CD4-positive, CD25-positive, alpha-beta regulatory T cell (primary cell): ENCODE measurements around the gene ADAMTSL3. TPM values are rescaled to one million over a fixed set of nuclear protein-coding genes. Genes with fewer than 3 reads are reported as not detected.

Source experiments
- ATAC-seq, 2 donors: fragments of 150-1000 bp; cut with Tn5 transposase; one replicate each; pipeline ENCODE4 v1.10.0; 2021; ENCODE audit warnings: low read depth in 2 of 2, moderate number of reproducible peaks in 2 of 2, moderate library complexity in 1 of 2
- DNase-seq, 3 donors: peaks; one replicate each; pipeline versions ENCODE4 v3.0.0 to v3.0.0-alpha.2; 2012 to 2022; ENCODE audit warnings: mixed read lengths in 1 of 3
- H3K27ac ChIP-seq: one replicate; pipeline ENCODE4 v1.7.0; 2013; ENCODE audit warnings: mild to moderate bottlenecking, low read length; ENCODE audit not compliant: insufficient read depth, poor library complexity, severe bottlenecking
- H3K27me3 ChIP-seq: one replicate; pipeline ENCODE4 v1.7.0; 2013; ENCODE audit warnings: low read length; ENCODE audit not compliant: control insufficient read depth, insufficient read depth
- H3K36me3 ChIP-seq: one replicate; pipeline ENCODE4 v1.7.0; 2013; ENCODE audit warnings: mild to moderate bottlenecking, low read length, moderate library complexity; ENCODE audit not compliant: control insufficient read depth, insufficient read depth
- H3K4me1 ChIP-seq: 2 replicates; pipeline ENCODE4 v1.7.0; 2013; ENCODE audit warnings: mild to moderate bottlenecking, low read length; ENCODE audit not compliant: insufficient read depth, control insufficient read depth, poor library complexity, severe bottlenecking
- H3K4me3 ChIP-seq: one replicate; pipeline ENCODE4 v1.7.0; 2013; ENCODE audit warnings: low read depth, mild to moderate bottlenecking, low read length, moderate library complexity
- H3K9me3 ChIP-seq, 2 experiments: 1 replicate in 1 of 2; 2 replicates in 1 of 2; pipeline ENCODE4 v1.7.0; 2013; ENCODE audit warnings: low read length in 2 of 2, mild to moderate bottlenecking in 1 of 2, moderate library complexity in 1 of 2; ENCODE audit not compliant: control insufficient read depth in 2 of 2
- H3K27ac Mint-ChIP-seq, 3 donors: one replicate each; pipeline ENCODE4 v1.8.0; 2020 to 2022; ENCODE audit warnings: mild to moderate bottlenecking in 3 of 3, mixed read lengths in 3 of 3, moderate library complexity in 2 of 3
- H3K27me3 Mint-ChIP-seq: one replicate; pipeline ENCODE4 v1.8.0; 2022; ENCODE audit warnings: mild to moderate bottlenecking, mixed read lengths
- H3K36me3 Mint-ChIP-seq: one replicate; pipeline ENCODE4 v1.8.0; 2020; ENCODE audit warnings: mixed read lengths
- H3K4me1 Mint-ChIP-seq, 4 donors: one replicate each; pipeline ENCODE4 v1.8.0; 2020 to 2022; ENCODE audit warnings: mixed read lengths in 4 of 4, mild to moderate bottlenecking in 1 of 4
- H3K4me3 Mint-ChIP-seq, 4 donors: one replicate each; pipeline ENCODE4 v1.8.0; 2020 to 2022; ENCODE audit warnings: mild to moderate bottlenecking in 4 of 4, mixed read lengths in 4 of 4, moderate library complexity in 3 of 4
- H3K9me3 Mint-ChIP-seq, 7 donors: one replicate each; pipeline ENCODE4 v1.8.0; 2020 to 2022; ENCODE audit warnings: mixed read lengths in 7 of 7, mild to moderate bottlenecking in 3 of 7, moderate library complexity in 2 of 7
- polyA plus RNA-seq, 4 donors: library from polyadenylated mRNA; unstranded; fragments of 300-500 nt; fragmentation: Illumina TruSeq; gene quantifications; one replicate each; pipeline ENCODE4 v1.2.3, GENCODE V29; 2021
- total RNA-seq: library from RNA; stranded (reverse); gene quantifications from one replicate; pipeline ENCODE4 v1.2.3, GENCODE V29; 2022

The ADAMTSL3 gene
- total and polyA plus RNA-seq, 5 donors from 2014 or later: not detected

- Mint-ChIP-seq H3K36me3 (no peaks in the 10 kb centered on the region), H3K4me3 (no peak overlapping the region), H3K27ac (no peak overlapping the region), H3K4me1 (peaks cover 0 to 6% (median 0%) of the 10 kb centered on the region in 4 donors), H3K9me3 (peaks cover 0 to 3% (median 0%) of the 10 kb centered on the region in 7 donors), H3K27me3 (no peaks in the 10 kb centered on the region)
- Histone ChIP-seq H3K4me1 (no peaks in the 10 kb centered on the region), H3K27ac (no peak overlapping the region), H3K9me3 (no peaks in the 10 kb centered on the region), H3K4me3 (no peak overlapping the region), H3K36me3 (no peaks in the 10 kb centered on the region), H3K27me3 (no peaks in the 10 kb centered on the region)
- ATAC-seq: no peak
- DNase-seq: no peak
Observed at GRCh38 chr15:83892498-83892897, 238.6 kb downstream of the ADAMTSL3 start.

- no peaks in the 10 kb centered on the region for H3K9me3 ChIP-seq
- no peak overlapping the region for H3K4me3 ChIP-seq
- ATAC-seq: no peak
- Mint-ChIP-seq H3K27ac (no peak overlapping the region), H3K4me1 (peaks cover 0 to 6% (median 0%) of the 10 kb centered on the region in 4 donors), H3K36me3 (no peaks in the 10 kb centered on the region), H3K27me3 (peaks cover 5% of the 10 kb centered on the region), H3K9me3 (peaks cover 0 to 3% (median 0%) of the 10 kb centered on the region in 7 donors), H3K4me3 (no peak overlapping the region)
- no peaks in the 10 kb centered on the region for H3K36me3 ChIP-seq
- H3K27ac ChIP-seq: no peak overlapping the region
- no peak for DNase-seq
- no peaks in the 10 kb centered on the region for H3K4me1 ChIP-seq
- H3K27me3 ChIP-seq: no peaks in the 10 kb centered on the region
Observed at GRCh38 chr15:83893308-83893707, 239.4 kb downstream of the ADAMTSL3 start.

GRCh38 chr15:83897037-83897436 is 243.1 kb downstream of the ADAMTSL3 start:
- H3K36me3 Mint-ChIP-seq: no peaks in the 10 kb centered on the region
- no peak for DNase-seq
- H3K27me3 Mint-ChIP-seq: peaks cover 10% of the 10 kb centered on the region

GRCh38 chr15:83898361-83898760 is 244.4 kb downstream of the ADAMTSL3 start:
- Mint-ChIP-seq H3K4me1 (no peaks in the 10 kb centered on the region), H3K4me3 (no peak overlapping the region), H3K9me3 (peaks cover 0 to 6% (median 0%) of the 10 kb centered on the region in 7 donors)

More at GRCh38 chr15:83897037-83897436, 243.1 kb downstream of the ADAMTSL3 start:
- no peaks in the 10 kb centered on the region for H3K9me3 ChIP-seq
- peaks cover 6% of the 10 kb centered on the region for H3K27me3 ChIP-seq
- no peak overlapping the region for H3K27ac ChIP-seq
- Mint-ChIP-seq H3K27ac (no peak overlapping the region), H3K4me1 (no peaks in the 10 kb centered on the region), H3K4me3 (no peak overlapping the region), H3K9me3 (peaks cover 0 to 3% (median 0%) of the 10 kb centered on the region in 7 donors)
- no peak for ATAC-seq
- H3K4me1 ChIP-seq: no peaks in the 10 kb centered on the region
- no peaks in the 10 kb centered on the region for H3K36me3 ChIP-seq
- H3K4me3 ChIP-seq: no peak overlapping the region

GRCh38 chr15:83899670-83900069 is 245.7 kb downstream of the ADAMTSL3 start:
- Histone ChIP-seq H3K4me1 (no peaks in the 10 kb centered on the region), H3K27me3 (peaks cover 6% of the 10 kb centered on the region), H3K9me3 (no peaks in the 10 kb centered on the region), H3K27ac (no peak overlapping the region), H3K36me3 (no peaks in the 10 kb centered on the region), H3K4me3 (no peak overlapping the region)
- ATAC-seq (no peak), DNase-seq (no peak)
- H3K4me3 Mint-ChIP-seq: no peak overlapping the region
- no peaks in the 10 kb centered on the region for H3K36me3 Mint-ChIP-seq
- H3K27me3 Mint-ChIP-seq: peaks cover 16% of the 10 kb centered on the region
- no peak overlapping the region for H3K27ac Mint-ChIP-seq
- peaks cover 0 to 5% (median 0%) of the 10 kb centered on the region in 7 donors for H3K9me3 Mint-ChIP-seq
- no peaks in the 10 kb centered on the region for H3K4me1 Mint-ChIP-seq

More at GRCh38 chr15:83898361-83898760, 244.4 kb downstream of the ADAMTSL3 start:
- no peaks in the 10 kb centered on the region for H3K36me3 Mint-ChIP-seq
- H3K36me3 ChIP-seq: no peaks in the 10 kb centered on the region
- no peak overlapping the region for H3K27ac Mint-ChIP-seq
- no peak overlapping the region for H3K27ac ChIP-seq
- DNase-seq (no peak), ATAC-seq (no peak)
- no peaks in the 10 kb centered on the region for H3K4me1 ChIP-seq
- no peaks in the 10 kb centered on the region for H3K9me3 ChIP-seq
- peaks cover 16% of the 10 kb centered on the region for H3K27me3 Mint-ChIP-seq
- H3K4me3 ChIP-seq: no peak overlapping the region
- peaks cover 6% of the 10 kb centered on the region for H3K27me3 ChIP-seq

- no peaks in the 10 kb centered on the region for H3K9me3 ChIP-seq
- no peak for ATAC-seq
- H3K27me3 ChIP-seq: peaks cover 4% of the 10 kb centered on the region
- Mint-ChIP-seq H3K9me3 (peaks cover 0 to 5% (median 0%) of the 10 kb centered on the region in 7 donors), H3K4me1 (no peaks in the 10 kb centered on the region), H3K4me3 (no peak overlapping the region), H3K36me3 (no peaks in the 10 kb centered on the region), H3K27ac (no peak overlapping the region), H3K27me3 (peaks cover 5% of the 10 kb centered on the region)
- H3K4me3 ChIP-seq: no peak overlapping the region
- H3K36me3 ChIP-seq: no peaks in the 10 kb centered on the region
- H3K27ac ChIP-seq: no peak overlapping the region
- H3K4me1 ChIP-seq: no peaks in the 10 kb centered on the region
- DNase-seq: no peak
Observed at GRCh38 chr15:83904107-83905040, 250.5 kb downstream of the ADAMTSL3 start.

GRCh38 chr15:83905556-83906273 is 251.8 kb downstream of the ADAMTSL3 start:
- H3K4me3 ChIP-seq: no peak overlapping the region
- H3K4me1 Mint-ChIP-seq: no peaks in the 10 kb centered on the region
- H3K36me3 ChIP-seq: no peaks in the 10 kb centered on the region
- no peaks in the 10 kb centered on the region for H3K9me3 ChIP-seq
- H3K27ac Mint-ChIP-seq: no peak overlapping the region
- H3K27ac ChIP-seq: no peak overlapping the region
- H3K4me3 Mint-ChIP-seq: no peak overlapping the region
- H3K9me3 Mint-ChIP-seq: peaks cover 0 to 5% (median 0%) of the 10 kb centered on the region in 7 donors
- H3K27me3 Mint-ChIP-seq: peaks cover 5% of the 10 kb centered on the region
- no peaks in the 10 kb centered on the region for H3K27me3 ChIP-seq
- no peaks in the 10 kb centered on the region for H3K36me3 Mint-ChIP-seq
- DNase-seq (no peak), ATAC-seq (no peak)
- no peaks in the 10 kb centered on the region for H3K4me1 ChIP-seq
